ENCODE measurements around the gene TRIM44. TPM values are rescaled to one million over a fixed set of nuclear protein-coding genes. Genes with fewer than 3 reads are reported as not detected.

Gene TRIM44
- total RNA-seq, 2 donors from 2014 or later: 17.5 to 34.9 TPM

DNA sequence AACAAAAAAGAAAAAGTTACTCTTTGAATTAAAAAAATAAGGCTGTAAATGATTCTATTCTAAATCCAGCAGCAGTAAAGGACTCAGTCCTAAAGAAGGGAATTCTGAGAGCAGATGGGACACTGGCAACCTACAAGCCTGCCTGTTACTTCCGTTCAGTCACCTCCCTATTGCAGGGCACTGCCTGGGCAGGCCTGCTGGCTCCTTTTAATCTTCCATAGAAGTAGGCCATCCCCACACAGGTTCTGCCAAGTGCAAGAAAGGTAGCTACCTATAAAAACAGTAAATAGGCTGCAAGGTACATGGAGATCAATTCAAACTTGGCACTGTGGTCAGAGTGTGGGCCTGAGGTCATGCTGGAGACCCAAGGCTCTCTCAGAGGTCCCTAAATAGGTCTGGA lies 136.4 kb downstream of the TRIM44 start:
- ATAC-seq: no peak
- DNase-seq (ENCODE audit: low spot score in 2 of 2): no peak
- H3K9me3 Mint-ChIP-seq: peaks cover 0 to 9% of the 10 kb centered on the region in 2 donors
- peaks cover 25 to 28% of the 10 kb centered on the region in 2 donors for H3K36me3 Mint-ChIP-seq
- no peak overlapping the region for H3K27ac Mint-ChIP-seq

DNA sequence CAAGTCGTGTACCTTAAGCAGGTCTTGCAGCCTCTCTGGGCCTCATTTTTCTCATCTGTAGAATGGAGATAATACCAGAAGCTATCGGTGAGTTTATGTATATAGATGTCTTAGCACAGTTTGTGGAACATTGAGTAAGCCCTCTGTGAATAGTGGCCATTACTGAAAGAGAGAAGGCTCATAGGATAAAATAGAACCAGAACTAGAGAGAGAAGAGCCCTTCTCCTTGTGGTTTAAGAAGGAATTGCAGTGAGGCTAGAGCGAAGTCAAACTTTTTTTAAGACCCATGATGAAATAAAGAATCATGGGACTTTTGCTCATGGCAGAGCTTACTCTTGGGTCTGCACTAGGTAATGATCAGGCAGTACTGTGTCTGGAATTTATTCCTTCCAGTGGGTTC lies 137.1 kb downstream of the TRIM44 start:
- peaks cover 0 to 9% of the 10 kb centered on the region in 2 donors for H3K9me3 Mint-ChIP-seq
- ATAC-seq: no peak
- DNase-seq (ENCODE audit: low spot score in 2 of 2): no peak
- no peak overlapping the region for H3K27ac Mint-ChIP-seq
- H3K36me3 Mint-ChIP-seq: peaks cover 22 to 28% of the 10 kb centered on the region in 2 donors

DNA sequence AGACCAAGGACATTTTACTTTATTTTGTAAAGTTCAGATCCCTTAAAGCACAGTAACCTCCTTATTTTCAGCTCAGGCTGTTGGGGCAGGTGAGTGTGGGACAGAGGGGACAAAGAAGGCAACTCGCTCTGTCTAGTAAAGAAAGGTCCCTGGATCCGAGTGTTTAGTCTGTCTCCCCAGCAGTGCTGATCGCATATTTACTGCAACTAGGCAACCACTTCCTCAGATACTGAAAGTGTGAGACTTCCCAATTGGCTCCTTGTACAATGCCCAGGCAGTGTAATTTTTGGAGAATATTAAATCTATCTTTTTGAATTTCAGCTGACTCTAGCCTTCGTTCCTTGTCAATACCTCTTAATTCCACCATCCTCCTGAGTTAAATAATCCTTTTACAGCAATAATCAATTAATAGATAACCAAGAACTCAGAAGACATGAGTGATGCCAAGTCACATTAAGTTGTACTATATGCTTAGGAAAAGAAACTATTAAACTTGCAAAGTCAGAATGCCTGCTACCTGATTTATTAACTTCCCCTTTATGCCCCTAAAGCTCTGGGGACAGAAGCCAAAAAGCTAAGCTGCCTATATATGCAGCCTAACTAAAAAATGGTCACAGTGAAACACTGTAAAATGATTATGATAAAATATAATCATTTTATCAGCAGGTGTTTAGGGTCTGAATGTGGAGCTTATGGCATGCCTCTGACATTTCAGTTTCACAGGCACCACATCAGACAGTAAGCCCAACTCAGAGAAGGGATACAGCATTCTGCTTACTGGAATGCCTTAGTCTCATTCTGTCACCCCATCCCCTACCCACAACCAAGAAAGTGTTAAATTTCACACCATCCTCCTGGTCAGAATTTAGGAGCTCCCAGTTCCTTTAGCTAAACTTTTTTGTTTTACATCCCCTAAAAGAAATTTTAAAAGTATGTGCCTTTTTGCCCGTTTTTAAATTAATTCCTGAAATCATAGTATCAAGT lies 138.7 kb downstream of the TRIM44 start:
- Mint-ChIP-seq H3K27ac (no peak overlapping the region), H3K9me3 (peaks cover 0 to 9% of the 10 kb centered on the region in 2 donors), H3K36me3 (peaks cover 16 to 22% of the 10 kb centered on the region in 2 donors)
- DNase-seq (ENCODE audit: low spot score in 2 of 2) (no peak), ATAC-seq (no peak)

DNA sequence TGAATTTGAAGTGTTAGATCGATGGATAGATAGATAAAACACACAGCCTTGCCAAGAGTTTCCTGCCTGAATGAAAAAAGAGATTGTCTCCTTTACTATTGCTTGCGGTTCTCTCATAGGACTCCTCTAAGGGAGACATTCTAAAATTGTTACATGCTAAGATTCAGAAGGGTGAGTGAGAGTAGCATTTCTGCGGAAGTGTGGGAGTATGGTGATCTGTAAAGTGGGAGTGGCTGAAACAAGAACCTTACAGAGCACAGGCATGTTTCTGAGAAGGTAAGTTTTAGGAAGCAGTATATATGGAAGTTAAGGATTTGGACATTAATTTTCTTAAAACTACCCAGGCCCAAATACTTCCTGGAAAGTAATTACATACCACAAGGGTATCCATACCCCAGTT lies 139.6 kb downstream of the TRIM44 start:
- no peak overlapping the region for H3K27ac Mint-ChIP-seq

DNA sequence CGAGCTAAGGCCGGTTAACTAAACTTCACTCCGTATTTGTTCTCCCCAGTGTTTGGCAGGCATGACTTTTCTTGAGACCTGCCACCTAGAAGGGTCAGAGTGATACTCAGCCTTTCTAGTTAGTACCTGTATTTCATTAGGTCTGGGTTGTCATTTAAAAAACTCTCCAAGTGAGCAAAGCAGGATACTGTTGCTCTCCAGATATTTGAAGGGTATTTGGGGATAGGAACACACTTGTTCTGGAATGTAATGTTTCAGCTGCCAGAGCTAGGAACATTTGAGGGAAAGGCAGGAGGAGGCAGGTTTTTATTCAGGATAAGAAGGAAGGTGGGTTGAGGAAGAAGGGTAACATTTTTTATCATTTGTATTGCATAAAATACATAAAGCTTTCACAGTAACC lies 140.1 kb downstream of the TRIM44 start:
- no peak for DNase-seq (ENCODE audit: low spot score in 2 of 2)
- ATAC-seq: no peak
- Mint-ChIP-seq H3K36me3 (peaks cover 10 to 13% of the 10 kb centered on the region in 2 donors), H3K27ac (no peak overlapping the region), H3K9me3 (peaks cover 0 to 9% of the 10 kb centered on the region in 2 donors)

More for the DNA sequence above, 139.6 kb downstream of the TRIM44 start:
- ATAC-seq (no peak), DNase-seq (ENCODE audit: low spot score in 2 of 2) (no peak)
- Mint-ChIP-seq H3K36me3 (peaks cover 10 to 13% of the 10 kb centered on the region in 2 donors), H3K9me3 (peaks cover 0 to 9% of the 10 kb centered on the region in 2 donors)

DNA sequence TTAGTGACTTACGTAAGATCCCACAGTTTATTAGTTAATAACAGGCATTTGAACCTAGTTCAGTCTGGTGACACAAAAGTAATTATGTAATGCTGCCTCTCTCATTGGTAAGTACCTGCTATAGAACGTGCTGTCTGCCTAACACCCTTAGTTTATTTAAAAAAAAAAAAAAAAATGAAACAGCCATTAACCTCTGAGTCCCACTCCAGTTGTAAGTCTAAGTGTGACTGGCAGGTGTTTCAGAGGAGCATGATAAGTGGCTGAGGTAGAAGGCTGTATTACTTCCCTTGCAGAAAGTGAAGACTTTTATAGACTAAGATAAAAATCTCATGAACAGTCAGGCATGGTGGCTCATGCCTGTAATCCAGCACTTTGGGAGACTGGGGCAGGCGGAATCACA lies 140.5 kb downstream of the TRIM44 start:
- Mint-ChIP-seq H3K27ac (no peak overlapping the region), H3K9me3 (peaks cover 0 to 9% of the 10 kb centered on the region in 2 donors), H3K36me3 (peaks cover 10 to 13% of the 10 kb centered on the region in 2 donors)
- DNase-seq (ENCODE audit: low spot score in 2 of 2): no peak
- no peak for ATAC-seq

DNA sequence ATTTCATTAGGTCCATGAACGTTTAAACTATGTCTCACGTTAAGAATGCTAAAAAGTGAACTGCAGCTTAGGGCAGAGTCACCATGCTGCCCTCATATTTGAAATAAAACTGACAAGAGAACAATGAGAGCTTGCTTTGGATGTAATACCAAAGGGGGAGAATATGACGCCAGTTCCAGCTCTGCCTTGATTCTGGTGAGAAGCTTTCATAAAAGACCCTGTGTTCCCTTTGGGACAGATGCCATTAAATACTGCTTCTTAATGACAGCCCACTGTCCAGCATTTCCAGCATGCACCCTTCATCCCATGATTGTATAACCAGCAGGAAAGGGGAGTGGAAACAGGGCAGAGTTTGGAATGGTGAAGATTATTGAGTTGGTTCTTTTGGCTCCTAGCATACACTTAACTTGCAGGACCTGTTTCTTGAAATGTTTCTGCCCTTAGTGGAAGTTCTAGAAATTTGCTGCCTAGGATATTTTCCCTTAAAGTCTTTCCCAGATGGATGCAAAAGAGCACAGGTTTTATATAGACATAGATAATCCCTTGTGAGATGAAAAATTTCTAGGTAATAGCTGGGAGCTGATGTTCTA lies 142.0 kb downstream of the TRIM44 start:
- ATAC-seq: no peak
- Mint-ChIP-seq H3K36me3 (peaks cover 5 to 6% of the 10 kb centered on the region in 2 donors), H3K27ac (no peak overlapping the region), H3K9me3 (peaks cover 0 to 5% of the 10 kb centered on the region in 2 donors)
- DNase-seq (ENCODE audit: low spot score in 2 of 2): no peak

DNA sequence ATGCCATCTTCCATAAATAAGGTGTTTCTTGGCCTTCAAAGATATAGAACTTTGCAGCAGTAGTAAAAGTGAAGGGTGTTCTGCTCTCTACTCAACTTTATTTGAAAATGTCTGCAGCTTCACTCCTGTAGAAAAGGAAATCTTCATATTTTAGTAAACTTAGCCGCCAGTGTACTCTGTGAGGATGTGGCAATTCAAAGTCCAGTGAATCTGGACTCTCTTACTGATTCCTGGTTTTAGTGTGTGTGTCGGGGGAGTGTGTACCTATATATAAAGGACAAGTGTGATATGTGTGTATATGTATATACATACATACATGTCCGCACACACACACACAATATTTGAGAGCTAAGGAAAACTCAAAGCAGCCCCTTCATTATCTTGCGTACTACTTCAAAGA lies 147.0 kb downstream of the TRIM44 start:
- peaks cover 0 to 8% of the 10 kb centered on the region in 2 donors for H3K36me3 Mint-ChIP-seq
- ATAC-seq: no peak
- DNase-seq (ENCODE audit: low spot score in 2 of 2): no peak
- no peaks in the 10 kb centered on the region for H3K9me3 Mint-ChIP-seq
- no peak overlapping the region for H3K27ac Mint-ChIP-seq

DNA sequence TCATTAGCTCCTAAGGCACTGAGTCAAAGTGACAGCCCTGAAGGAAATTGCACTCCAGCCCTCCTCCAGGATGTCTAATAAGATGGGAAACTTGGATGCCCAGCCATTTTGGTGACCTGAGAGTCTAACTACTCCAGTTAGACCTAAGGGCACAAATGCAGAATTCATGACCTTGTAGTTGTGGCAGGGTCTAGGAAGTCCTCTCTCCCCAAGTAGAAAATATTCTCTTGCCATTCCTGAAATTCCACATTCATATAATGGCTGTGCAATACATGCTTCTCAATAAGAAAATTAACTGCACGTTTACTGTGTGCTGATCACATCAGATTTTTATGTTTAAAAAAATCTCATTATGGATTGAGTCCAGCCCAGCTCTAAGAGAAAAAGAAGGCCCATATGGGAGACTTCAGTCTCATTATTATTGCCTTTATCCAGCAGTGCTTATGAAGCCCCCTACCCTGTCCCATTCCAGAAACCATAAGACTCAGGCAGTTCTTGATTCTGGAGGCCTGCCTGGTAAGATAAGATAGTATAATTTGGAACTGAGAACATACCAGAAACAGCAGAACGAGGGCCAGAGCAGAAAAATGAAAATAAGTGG lies 147.6 kb downstream of the TRIM44 start:
- H3K27ac Mint-ChIP-seq: no peak overlapping the region
- peaks cover 0 to 12% of the 10 kb centered on the region in 2 donors for H3K36me3 Mint-ChIP-seq
- ATAC-seq: no peak
- H3K9me3 Mint-ChIP-seq: no peaks in the 10 kb centered on the region
- DNase-seq (ENCODE audit: low spot score in 2 of 2): no peak

DNA sequence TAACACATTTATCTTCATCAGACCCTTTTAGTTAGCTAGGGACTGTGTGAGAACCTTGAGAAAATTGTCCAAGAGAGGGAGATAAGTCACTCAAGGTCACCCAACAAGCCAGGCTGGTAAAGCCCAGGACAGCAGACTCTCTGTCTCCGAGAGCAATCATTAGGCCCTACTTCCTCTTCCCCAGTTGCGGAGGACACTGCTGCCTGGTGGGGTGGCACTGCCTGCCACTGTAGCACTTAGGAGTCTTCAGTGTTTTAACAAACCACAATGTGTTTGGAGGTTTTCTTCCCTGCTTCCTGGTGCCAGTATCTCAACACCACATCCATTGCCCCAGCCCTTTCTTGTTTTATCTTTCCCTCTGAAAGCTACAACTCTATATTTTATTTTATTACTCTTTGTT lies 149.2 kb downstream of the TRIM44 start:
- H3K27ac Mint-ChIP-seq: no peak overlapping the region
- DNase-seq (ENCODE audit: low spot score in 2 of 2): no peak
- H3K9me3 Mint-ChIP-seq: no peaks in the 10 kb centered on the region
- ATAC-seq: no peak
- H3K36me3 Mint-ChIP-seq: peaks cover 0 to 18% of the 10 kb centered on the region in 2 donors

DNA sequence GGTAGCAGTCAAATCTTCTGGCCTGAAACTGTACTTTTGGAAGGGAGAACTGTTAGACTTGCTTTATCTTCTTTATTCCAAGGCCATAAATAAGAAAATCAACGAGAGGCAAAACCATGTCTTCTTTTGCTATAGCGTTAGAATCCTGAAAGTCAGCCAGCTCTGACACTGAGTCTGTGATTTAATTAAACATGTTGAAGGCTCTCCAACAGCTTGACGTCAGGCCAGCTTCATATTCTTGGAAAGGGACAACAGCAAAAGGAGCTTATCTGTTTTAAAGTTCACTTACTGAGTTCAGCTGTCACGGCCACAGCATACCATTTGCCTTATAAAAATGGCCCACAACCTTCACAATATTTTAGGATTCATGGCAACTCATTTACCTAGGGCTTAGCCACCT lies 150.3 kb downstream of the TRIM44 start:
- Mint-ChIP-seq H3K36me3 (peaks cover 0 to 18% of the 10 kb centered on the region in 2 donors), H3K27ac (no peak overlapping the region), H3K9me3 (no peaks in the 10 kb centered on the region)
- DNase-seq (ENCODE audit: low spot score in 2 of 2) (no peak), ATAC-seq (no peak)

DNA sequence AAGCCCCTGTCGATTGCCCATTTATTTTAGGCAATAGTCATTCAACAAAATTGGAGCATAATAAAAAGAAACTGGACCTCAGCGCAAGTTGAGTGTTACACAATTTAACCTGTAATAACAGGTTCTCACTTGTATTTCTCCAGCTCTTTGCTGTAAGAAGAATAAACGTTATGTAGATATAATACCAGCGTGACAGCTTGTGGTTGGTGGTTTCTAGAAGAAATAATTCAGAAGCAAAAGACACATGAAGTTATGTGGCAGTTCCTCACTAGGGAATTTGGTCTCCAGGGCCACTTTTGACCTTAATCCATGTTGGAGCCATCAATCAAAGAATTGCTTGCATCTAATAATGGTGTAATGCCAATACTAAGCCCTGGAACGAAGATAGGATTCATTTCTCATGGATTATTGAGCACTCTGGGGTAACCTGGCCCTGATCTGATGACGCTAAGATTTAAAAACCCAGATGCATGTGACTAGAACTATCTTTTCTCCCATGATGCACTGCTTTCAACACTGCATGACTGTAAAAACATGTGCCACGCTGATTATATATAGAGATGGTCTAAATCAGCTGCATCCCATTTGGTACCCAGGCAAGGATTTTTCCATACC lies 151.6 kb downstream of the TRIM44 start:
- no peaks in the 10 kb centered on the region for H3K9me3 Mint-ChIP-seq
- H3K36me3 Mint-ChIP-seq: peaks cover 0 to 18% of the 10 kb centered on the region in 2 donors
- H3K27ac Mint-ChIP-seq: no peak overlapping the region
- no peak for ATAC-seq
- no peak for DNase-seq (ENCODE audit: low spot score in 2 of 2)

DNA sequence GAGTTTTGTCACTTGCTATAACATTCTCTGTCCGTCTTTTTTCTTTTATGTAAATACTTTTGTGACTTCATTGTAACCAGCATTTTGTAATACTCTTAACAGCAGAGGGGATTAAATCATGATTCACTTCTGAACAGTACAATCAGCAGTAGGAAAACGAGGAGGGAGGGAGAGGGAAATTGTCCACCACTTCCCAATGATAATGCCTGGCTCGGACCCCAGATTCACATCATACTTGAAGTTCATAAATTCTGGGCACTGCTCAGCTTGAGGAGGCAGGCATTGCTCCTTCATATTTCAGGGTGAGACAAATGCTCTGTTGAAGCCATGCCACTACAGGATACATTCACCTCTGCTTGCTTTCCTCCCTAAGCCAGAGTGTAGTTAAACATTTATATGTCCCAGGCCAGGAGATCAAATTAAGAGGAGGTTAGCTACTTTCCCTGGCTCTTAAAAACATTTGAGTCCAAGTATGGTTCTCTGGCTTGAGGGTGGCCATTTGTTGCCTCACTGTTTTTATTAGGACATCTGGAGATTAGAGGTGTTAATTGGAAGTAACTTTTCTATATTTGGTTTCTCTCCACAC lies 152.2 kb downstream of the TRIM44 start:
- ATAC-seq: no peak
- Mint-ChIP-seq H3K27ac (no peak overlapping the region), H3K9me3 (no peaks in the 10 kb centered on the region), H3K36me3 (peaks cover 0 to 18% of the 10 kb centered on the region in 2 donors)
- no peak for DNase-seq (ENCODE audit: low spot score in 2 of 2)

DNA sequence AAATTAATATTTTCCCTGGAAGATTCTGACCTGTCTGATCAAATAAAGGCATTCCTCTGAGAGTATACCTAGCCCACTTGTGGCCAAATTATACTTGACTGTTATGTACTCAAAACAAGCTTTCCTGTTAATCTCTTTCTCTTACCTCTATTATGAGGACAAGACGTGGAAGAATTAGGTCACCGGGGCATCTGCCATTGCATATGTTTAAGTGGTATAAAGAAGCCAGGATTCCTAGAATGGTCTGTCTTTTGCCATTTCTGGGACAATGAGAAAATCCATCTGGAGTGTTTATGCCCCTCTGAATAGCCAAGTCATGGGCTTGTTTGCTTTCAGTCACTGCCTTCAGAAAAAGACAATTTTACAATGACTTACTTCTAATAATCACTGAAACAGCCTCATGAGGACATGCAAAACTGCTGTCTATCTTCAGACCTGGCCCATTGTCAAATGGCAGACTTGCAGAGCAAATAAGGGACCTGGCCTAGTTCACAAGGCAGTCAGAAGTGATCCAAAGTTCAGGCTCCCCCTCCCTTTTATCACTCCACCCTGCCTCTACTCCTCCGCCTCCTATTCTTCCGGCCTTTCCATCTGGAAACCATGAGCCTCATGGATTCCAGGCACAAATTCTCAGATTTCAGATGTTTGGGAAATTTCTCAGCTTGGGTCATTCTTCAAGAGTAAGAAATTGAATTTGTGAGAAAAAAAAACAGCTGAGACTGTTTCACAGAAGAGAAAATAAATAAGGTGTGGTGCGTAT lies 153.2 kb downstream of the TRIM44 start:
- peak overlapping the region in 1 of 2 donors; percentile 51 for H3K27ac Mint-ChIP-seq
- H3K36me3 Mint-ChIP-seq: peaks cover 0 to 18% of the 10 kb centered on the region in 2 donors
- H3K9me3 Mint-ChIP-seq: no peaks in the 10 kb centered on the region
- ATAC-seq (no peak), DNase-seq (ENCODE audit: low spot score in 2 of 2) (no peak)

DNA sequence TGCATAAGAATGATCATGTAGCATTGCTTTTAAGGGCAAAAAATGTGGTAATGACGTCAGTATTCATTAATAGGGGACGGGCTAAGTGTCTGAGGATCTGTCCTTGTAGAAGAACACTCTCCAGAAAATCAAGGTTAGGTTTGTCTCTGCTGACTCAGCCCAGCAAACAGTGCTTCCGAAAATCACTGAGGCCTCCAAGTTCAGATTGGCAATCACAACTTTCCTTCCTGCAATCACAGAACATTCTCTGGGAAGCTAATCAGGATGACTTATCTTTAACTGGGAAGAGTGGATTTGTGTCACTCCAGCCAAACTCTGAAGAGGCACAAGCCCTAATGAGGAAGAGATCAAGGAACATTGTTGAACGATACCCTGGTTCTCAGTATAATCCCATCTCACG lies 158.0 kb downstream of the TRIM44 start:
- DNase-seq (ENCODE audit: low spot score in 2 of 2): no peak
- no peaks in the 10 kb centered on the region for H3K9me3 Mint-ChIP-seq
- H3K27ac Mint-ChIP-seq: no peak overlapping the region
- H3K36me3 Mint-ChIP-seq: peaks cover 0 to 6% of the 10 kb centered on the region in 2 donors
- no peak for ATAC-seq

Data from activated naive CD4-positive, alpha-beta T cell treated with anti-CD3 and anti-CD28 coated beads, Interleukin-2, amount 50 U/mL, for 72 hours (primary cell).